Measurements from ENCODE around the gene FOXK2. TPM values are rescaled to one million over a fixed set of nuclear protein-coding genes. Genes with fewer than 3 reads are reported as not detected.

Gene FOXK2
- total RNA-seq, 4 donors from 2014 or later = 35.8 to 61.0 (median 38.4) TPM

GRCh38 chr17:82603981-82604448 lies 84.5 kb downstream of the FOXK2 start:
- no peak for TF ChIP-seq CTCF (IDR thresholded peaks at IDR 0.05)
- no peak for DNase-seq (ENCODE audit: low spot score)
- peak; percentile 38 for ATAC-seq (ENCODE audit: low FRiP score)

GRCh38 chr17:82604532-82604931 lies 85.0 kb downstream of the FOXK2 start:
- ATAC-seq (ENCODE audit: low FRiP score) (no peak), DNase-seq (ENCODE audit: low spot score) (no peak)
- no peak for TF ChIP-seq CTCF (IDR thresholded peaks at IDR 0.05)

DNA sequence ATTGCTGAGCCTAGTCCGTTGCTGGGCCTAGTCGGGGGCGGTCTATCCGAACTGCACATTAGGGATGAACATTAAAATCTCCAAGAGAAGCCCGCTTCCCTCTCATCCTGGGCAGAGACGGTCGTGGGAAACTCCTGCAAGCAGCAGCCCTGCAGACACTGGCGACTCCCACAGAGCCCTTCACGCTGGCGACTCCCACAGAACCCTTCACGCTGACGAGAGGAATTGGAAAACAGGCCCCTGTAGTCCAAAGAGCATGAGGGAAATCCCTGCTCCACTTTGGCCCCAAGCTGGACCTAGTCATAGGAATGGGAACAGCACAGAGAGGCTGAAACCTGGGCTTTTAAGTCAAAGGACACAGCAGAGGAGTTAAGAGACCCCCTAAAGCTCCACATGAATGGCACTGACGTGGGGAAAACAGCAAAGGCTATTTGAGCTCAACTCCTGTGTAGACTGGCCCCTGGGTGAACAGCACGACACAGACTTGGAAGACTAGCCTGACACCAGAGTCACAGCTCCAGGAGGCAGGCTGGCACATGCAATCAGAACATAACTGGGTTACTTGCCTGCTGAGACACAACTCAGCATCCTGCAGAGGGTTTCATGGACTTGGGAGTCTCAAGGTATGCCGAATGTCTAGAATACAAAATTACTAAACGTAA lies 86.5 kb downstream of the FOXK2 start:
- TF ChIP-seq CTCF (IDR thresholded peaks at IDR 0.05) = no peak
- no peak for ATAC-seq (ENCODE audit: low FRiP score)
- DNase-seq (ENCODE audit: low spot score) = no peak

DNA sequence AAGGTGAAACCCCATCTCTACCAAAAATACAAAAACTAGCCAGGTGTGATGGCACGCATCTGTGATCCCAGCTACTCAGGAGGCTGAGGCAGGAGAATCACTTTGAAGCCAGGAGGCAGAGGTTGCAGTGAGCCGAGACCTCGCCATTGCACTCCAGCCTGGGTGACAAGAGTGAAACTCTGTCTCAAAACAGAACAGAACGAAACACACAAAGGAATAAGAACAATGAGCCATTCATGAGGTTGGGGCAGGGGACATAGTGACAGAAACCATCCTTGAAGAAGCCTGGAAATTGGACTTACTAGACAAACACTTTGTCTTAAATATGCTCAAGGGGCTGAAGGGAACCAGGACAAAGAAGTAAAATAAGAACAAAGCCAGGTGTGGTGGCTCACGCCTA lies 89.3 kb downstream of the FOXK2 start:
- ATAC-seq (ENCODE audit: low FRiP score) (no peak), DNase-seq (ENCODE audit: low spot score) (no peak)
- TF ChIP-seq CTCF (IDR thresholded peaks at IDR 0.05) = no peak

- DNase-seq (ENCODE audit: low spot score) (no peak), ATAC-seq (ENCODE audit: low FRiP score) (no peak)
- no peak for TF ChIP-seq CTCF (IDR thresholded peaks at IDR 0.05)
Observed at GRCh38 chr17:82609655-82610054, 90.1 kb downstream of the FOXK2 start.

- no peak for ATAC-seq (ENCODE audit: low FRiP score)
Observed at GRCh38 chr17:82611140-82612058, 91.9 kb downstream of the FOXK2 start.

More at GRCh38 chr17:82611140-82612058, 91.9 kb downstream of the FOXK2 start:
- TF ChIP-seq CTCF (IDR thresholded peaks at IDR 0.05) = no peak
- DNase-seq (ENCODE audit: low spot score) = no peak
